Measurements from ENCODE around the gene TRMT10B.
"Not testable (repeated sequence)": the region's sequence is repeated elsewhere in the genome, so short reads cannot be mapped to it uniquely, and the experiment has no call there.

The TRMT10B gene

DNA sequence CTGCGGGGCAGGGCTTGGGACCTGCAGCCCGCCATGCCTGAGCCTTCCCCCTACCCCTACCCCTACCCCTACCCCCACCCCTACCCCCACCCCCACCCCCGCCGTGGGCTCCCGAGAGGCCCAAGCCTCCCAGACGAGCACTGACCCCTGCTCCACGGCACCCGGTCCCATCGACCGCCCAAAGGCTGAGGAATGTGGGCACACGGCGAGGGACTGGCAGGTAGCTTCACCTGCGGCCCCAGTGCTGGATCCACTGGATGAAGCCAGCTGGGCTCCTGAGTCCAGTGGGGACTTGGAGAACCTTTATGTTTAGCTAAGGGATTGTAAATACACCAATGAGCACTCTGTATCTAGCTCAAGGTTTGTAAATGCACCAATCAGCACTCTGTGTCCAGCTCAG, 1.5 kb upstream of the TRMT10B start:
- DNase-seq = not testable (repeated sequence)

DNA sequence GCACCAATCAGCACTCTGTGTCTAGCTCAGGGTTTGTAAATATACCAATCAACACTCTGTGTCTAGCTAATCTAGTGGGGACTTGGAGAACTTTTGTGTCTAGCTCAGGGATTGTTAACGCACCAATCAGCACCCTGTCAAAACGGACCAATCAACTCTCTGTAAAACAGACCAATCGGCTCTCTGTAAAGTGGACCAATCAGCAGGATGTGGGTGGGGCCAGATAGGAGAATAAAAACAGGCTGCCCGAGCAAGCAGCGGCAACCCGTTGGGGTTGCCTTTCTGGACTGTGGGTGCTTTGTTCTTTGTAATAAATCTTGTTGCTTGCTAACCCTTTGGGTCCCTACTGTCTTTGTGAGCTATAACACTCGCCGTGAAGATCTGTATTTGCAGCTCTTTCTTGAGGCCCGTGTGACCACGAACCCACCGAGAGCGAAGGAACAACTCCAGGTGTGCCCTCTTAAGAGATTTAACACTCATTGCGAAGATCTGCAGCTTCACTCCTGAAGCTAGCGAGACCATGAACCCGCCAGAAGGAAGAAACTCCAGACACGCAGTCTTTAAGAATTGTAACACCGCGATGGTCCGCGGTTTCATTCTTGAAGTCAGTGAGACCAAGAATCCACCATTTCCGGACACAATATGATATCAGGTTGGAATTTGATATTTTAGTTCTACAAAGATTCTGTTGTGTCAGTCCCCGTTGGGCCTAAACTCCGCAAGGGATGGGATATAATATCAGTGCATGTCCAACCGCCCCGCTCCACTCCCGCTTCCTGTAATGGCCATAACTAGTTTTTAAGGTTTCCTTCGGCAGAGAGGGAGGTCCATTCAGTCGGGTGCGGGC, 740 bp upstream of the TRMT10B start:
- no peak for DNase-seq

DNA sequence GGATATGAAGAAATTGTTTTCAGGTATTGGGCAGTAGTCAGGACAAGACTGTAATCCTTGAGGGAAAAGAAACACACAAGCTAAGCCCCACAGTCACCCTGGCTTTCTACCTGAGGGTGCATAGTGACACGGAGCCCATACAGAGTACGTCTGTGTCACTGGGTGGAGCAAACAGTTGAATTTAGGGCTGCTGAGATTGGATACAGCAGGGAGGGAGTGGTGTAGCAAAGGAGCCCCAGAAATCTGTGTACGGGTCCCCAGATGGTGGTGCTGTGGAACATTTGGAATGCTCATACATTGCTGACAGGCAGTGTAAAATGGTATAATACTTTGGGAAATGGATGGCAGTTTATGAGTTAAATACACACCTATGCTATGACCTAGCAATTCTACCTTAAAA, 5.1 kb downstream of the TRMT10B start:
- DNase-seq = no peak

DNA sequence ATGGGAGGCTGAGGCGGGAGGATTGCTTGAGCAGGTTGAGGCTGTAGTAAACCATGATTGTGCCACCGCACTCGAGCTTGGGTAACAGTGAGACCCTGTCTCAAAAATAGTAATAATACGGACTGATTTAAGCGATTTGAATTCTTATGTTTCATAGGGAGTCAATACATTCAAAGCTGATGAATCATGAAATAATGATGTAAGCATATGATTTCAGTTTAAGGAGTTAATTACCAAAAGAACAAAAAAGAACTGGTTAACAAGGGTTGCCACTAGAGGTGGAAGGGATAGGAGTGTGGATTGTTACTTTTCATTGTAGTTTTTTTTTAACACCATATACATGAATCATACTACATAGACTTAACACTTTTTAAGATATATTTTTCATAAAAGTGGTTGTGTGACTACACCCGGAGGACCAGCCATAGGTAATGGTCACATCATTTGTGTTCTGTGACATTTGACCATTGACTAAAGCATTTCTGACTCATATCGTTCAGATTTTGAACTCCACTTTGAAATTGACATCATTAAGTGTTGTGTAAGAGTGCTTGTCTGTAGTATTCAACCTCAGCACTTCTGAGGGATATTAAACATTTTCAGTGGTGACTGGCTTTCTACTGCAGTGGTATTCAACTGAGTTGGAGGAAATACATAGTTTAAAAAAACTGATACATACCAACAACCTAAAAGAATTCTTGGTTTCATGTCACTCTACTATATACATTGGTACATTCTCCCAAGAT, 7.0 kb downstream of the TRMT10B start:
- no peak for DNase-seq

DNA sequence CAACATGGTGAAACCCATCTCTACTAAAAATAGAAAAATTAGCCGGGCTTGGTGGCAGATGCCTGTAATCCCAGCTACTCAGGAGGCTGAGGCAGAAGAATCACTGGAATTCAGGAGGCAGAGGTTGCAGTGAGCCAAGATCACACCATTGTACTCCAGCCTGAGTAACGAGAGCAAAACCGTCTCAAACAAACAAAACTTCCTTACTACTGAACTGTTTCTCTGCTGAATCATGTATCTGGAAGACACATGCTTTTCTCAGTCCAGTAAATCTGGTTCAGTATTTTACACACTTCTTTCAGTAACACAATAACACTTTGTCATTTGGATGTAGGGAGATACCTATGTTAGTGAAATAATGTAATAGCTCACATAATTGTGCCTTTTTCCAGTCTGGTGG, 7.9 kb downstream of the TRMT10B start:
- no peak for DNase-seq

DNA sequence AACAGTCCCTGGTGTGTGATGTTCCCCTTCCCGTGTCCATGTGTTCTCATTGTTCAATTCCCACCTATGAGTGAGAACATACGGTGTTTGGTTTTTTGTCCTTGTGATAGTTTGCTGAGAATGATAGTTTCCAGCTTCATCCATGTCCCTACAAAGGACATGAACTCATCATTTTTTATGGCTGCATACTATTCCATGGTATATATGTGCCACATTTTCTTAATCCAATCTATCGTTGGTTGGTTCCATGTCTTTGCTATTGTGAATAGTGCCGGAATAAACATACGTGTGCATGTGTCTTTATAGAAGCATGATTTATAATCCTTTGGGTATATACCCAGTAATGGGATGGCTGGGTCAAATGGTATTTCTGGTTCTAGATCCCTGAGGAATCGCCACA, 11.7 kb downstream of the TRMT10B start:
- not testable (repeated sequence) for DNase-seq

DNA sequence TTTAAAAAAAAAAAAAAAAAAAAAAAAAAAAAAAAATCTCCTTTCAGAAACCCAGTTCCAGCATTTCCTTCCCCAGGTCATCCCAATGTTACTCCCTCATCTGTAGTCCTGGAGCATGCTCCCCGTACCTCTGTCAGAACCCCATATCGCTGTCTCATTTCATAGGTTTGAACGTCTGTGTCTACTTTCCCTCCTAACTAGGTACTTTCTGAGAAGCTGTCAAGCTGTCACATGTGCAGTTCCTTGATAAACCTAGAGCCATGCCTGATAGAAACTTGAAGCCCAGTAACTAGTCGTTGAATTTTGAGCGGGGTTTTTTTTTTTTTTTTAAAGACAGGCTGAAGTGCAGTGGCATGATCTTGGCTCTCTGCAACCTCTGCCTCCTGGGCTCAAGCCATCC, 15.7 kb downstream of the TRMT10B start:
- DNase-seq = no peak

DNA sequence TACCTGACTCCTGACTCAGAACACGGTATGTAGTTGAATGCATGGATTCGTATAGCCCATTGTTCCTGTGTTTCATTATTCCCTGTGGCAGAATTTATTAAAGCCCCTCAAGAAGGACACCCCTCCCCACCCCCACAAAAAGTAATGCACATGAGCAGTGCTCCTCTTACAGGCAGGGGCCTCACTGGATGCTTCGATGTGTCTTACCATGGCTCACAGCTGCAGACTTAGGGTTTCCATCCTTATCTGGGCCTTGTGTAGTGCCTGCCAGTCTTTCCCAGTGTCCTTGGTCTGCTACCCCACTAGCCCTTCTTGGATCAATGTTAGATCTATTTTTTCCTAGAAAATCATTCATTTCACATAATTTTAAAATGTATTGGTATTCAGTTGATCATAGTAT, 16.4 kb downstream of the TRMT10B start:
- DNase-seq = no peak

DNA sequence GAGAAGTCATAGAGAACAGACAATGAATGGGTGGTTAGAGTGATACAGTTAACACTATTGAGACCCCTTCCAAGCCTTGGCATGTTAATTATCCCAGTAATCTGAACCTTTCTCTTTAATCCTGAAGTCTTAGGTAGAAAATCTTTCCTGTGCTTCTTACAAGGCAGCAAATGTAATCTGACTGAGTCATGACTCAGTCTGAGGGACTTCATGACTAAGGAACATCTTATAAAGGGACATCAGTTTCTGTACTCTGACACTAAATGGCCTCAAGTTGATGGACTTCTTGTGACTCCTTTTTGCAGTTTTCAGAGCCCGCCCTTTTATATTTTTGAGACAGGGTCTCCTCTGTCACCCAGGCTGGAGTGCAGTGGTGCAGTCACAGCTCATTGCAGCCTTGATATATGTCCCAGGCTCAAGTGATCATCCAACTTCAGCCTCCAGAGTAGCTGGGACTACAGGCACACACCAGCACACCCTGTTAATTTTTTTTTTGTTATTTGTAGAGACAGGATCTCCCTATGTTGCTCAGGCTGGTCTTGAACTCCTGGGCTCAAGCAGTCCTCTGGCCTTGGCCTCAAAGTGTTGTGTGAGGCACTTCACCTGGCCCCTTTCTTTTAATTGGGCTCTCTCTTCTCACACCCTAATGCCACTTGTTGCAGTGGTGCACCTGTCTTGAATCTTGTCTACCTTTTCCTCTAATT, 21.8 kb downstream of the TRMT10B start:
- DNase-seq = no peak

DNA sequence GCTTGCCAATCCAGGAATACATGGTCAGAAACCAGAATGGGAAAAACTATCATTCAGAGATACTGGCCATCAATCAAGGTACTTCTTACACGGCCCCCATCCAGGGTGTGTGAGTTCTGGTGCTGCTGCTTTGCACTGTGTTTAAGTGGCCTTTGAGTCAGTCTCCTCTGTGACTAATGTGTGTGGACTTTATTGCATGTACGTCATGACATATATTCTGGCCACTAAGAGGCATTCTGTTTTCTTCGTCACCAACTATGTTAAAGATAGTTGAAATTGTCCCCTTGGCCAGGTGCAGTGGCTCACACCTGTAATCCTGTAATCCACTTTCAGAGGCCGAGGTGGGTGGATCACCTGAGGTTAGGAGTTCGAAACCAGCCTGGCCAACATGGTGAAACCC, 22.7 kb downstream of the TRMT10B start:
- DNase-seq = no peak

DNA sequence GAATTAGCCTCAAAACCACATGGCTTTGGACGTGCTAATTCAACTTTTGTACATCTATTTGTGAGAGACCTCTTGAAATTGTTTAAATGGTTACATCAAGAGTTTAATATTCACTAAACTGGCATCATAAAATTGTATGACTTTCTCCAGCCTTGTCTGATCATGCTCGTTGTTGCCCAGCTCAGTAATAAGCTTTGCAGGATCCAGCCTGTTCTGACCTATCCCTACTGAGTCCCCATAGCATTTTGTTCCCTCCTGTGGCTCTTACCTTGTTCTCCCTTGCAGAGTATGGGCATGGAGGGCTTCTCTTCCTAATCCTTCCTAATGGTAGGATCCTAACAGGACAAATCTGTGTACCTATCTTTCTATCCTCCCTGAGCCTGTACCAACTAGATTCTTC, 24.9 kb downstream of the TRMT10B start:
- DNase-seq = no peak

DNA sequence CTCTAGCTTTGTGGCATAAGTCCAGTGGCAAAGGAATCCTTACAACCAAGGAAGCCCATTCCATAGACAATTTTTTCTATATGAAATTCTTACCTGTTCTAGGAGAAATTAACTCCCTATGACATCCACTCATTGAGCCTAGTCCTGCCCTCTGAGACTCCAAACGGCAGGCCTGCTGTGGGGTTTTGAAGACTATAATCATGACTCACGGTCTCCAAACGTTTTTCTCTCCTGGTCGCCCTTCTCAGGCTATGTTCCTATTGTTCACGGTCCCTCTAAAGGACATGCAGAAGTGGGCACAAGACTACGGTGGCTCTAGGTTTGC, 30.6 kb downstream of the TRMT10B start:
- DNase-seq = no peak

DNA sequence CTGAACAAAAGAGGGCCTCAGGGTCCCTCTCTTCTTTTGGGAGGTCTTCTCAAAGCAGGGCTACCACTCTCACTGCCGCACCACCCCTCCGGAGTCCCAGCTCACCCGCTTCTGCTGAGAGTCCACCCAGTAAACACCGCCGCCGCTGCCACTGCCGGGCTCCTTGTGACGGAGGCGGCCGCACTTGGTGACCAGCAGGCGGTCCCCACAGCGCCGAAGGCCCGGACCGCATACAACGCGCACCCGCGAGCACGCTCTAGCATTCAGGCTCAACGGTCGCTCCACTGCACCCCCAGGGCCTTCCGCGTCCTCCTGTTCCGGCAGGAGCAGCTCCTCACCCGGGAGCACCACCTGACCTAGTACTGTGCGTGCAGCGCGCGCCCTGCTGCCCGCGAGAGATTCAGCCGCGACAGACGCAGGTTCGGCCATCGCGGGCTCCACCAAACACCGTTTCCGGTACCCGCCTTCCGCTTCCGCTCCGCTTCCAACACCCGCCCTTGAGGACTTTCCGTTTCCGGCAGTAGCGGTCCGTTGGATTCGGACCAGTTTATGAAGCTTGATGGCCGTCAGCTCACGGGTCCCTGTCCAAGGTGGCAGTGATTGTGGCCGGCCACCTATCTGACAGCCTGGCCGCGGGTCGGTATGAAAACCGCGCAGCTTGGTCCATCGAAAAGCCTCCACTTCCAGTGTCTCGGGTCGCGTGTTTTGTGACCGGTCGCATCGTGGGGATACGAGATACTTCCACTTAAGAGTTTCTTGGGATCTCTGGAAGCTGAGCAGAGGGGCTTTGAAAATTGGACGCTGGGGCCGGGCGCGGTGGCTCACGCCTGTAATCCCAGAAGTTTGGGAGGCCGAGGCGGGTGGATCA, 31.2 kb downstream of the TRMT10B start, which contains the start of gene EXOSC3:
TSS of gene EXOSC3 (minus strand) at position 449 of the 868 bp plus-strand sequence. CDS start at position 429, 20 bp downstream.
- DNase-seq = peak; percentile 77 to 80

DNA sequence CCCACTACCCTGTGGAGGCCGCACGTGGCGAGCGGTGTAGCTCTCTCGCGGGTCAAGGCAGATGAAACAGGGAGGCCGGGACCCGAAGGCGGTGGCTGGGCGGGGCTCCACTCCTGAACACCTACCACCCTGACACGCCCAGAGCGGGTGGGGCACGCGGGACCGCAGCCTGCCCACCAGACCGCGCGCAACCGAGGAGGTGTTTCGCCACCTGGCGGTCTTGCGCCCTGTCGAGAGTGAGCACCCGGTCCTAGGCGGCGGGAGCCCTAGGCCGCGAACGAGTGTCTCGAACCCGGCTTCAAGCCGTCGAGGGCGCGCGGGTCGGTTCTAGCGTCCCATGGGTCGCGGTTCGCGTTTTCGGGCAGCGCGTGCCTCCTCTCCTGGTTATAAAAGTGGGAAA, 33.5 kb downstream of the TRMT10B start:
- DNase-seq = no peak

DNA sequence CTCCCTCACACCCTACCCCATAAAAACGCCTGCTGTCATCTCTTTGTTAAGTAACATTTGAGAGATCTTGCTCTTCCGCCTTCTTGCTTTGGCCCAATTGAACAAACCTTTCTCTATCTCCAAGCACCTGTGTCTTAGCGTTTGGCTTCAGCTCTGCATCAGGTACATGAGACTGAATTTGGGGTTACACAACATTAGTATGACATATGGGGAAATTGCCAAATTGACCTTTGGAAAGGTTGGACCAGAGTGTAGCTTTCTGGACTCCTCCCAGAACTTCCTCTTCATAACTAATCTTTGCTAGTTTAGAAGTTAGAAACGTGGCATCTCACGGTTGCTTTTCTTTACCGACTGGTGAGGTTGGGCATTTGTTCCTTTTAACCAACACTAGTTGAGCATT, 34.7 kb downstream of the TRMT10B start:
- no peak for DNase-seq

DNA sequence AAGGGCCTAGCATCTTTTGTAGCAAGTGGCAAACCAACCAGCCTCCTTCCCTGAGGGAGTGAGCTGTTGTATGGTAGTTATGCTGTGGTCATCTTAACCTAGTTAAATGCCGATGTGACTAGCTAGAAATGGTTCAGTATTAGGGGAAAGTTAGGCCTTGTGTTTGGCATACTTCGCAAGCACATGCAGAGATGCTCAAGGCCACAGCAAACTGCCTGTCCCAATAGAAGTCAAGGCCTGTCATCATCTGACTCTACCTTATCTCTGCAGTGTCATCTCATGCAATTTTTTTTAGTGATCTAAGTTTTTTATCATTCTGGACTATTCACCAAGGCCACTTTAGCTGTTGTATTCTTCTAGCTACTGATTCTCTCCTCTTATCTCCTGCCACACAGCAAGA, 36.5 kb downstream of the TRMT10B start:
- DNase-seq = no peak

DNA sequence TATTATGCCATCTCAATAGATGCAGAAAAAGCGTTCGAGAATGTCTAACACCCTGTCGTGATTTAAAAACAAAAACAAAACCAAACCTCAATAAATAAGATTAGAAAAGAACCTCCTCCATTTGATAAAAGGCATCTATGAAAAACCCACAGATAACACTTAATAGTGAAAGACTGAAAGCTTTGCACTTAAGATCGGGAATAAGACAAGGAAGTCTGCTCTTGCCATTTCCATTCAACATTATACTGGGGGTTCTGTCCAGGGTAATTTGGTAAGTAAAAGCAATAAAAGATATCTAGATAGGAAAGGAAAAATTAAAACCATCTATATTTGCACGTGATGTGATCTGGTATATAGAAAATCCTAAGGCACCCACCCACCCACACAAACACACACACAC, 38.5 kb downstream of the TRMT10B start:
- no peak for DNase-seq

DNA sequence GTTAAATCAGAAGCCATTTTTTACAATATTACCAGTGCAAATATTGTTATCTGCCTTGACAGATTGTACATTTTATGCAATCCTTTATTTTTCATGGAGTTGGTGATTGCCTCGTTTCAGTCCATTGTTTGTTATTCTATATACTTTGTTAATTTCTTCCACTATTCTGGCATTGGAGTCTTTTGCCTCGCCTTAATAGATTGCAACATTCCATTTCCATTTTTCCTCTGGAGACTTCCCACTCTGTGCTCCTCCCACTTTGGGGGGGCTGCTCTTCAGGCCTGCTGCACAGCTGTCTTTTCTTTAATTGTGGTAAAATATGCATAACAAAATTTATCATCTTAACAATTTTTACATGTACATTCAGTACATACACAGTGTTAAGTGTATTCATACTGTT, 42.6 kb downstream of the TRMT10B start:
- DNase-seq = no peak

DNA sequence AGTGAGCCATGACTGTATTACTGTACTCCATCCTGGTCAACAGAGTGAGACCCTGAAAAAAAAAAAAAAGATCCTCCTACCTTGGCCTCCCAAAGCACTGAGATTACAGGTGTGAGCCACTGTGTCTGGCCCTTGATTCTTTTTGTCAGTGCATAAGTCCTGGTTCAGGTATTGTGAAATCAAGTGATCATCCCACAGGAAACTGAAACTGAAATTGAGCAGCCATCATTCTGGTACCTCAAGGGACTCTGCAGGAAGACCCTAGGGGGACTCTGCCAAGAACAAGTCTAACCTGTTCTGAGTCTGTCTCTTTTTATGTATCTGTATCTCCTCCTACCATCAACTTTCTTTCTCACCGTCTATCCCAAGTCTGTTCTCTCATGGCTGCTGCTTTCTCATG, 45.1 kb downstream of the TRMT10B start:
- no peak for DNase-seq

DNA sequence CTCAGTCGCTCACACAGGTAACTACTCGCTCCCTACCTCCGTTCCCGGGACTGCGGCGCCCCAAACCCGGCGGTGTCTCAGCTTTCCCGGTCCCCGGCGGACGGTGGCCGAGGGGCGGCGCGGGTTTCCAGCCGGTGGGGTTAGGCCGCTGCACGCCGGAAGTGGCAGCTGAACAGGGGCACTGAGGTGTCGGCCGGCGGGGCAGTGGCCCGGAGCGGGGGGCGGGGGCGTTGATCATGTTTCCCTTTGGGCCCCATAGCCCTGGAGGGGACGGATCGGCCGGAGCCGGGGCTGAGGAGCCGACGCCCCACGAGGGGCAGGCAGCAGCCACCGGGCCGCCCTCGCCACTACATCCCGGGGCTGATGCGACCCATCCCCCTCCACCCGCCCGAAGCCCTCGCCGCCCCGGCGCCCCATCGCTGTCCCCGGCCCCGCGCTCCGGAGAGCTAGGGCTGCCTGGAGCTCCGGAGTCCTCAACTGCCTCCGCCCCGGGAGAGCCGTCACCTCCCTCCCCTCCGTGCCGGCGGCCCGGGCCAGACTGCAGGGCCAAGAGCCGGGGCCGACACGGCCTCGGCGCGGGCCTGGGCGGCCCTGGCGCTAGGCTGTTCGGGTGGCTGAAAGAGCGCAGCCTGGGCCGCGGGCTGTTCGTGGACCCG, 47.2 kb downstream of the TRMT10B start, which contains the start of gene DCAF10:
TSS of gene DCAF10 (plus strand) at position 167 of the 656 bp plus-strand sequence. CDS start at position 237, 70 bp downstream.
- DNase-seq = peak; percentile 81 to 92

DNA sequence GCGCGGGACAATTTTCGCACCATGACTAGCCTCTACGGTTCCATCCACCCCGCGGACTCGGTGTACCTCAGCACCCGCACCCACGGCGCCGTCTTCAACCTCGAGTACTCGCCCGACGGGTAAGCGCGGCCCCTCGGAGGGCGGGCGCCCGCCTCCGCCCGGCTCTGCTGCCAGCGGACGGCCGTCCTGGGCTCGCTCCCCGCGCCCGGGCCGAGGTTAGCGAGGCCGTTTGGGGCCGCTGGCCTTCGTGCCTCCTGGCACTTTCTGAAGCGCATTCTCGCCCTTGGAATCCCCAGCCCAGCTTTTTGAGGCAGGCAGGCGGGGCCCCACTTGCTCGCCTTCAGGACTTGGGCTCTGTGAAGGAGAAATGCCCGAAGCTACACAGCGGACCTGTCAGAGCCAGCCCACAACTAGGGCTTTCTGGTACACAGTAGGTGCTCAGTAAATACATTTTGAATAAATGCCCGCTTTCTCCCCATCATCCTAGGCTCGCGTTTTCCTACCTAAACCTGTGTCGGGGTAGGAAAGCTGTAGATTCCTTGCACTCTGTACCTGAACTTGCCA, 47.8 kb downstream of the TRMT10B start:
- peak; percentile 12 to 48 for DNase-seq

Data from stimulated activated CD4-positive, alpha-beta T cell treated with anti-CD3 and anti-CD28 coated beads, Interleukin-4, amount 100 ng/mL, for 4 hours (primary cell).